Suprapubic skin (tissue), 4 donors: Measurements from ENCODE around the gene NSMCE3. TPM values are rescaled to one million over a fixed set of nuclear protein-coding genes. Genes with fewer than 3 reads are reported as not detected.
"Not testable (repeated sequence)": the region's sequence is repeated elsewhere in the genome, so short reads cannot be mapped to it uniquely, and the experiment has no call there.

Source experiments
- DNase-seq, 2 donors: peaks; one replicate each; pipeline ENCODE4 v3.0.0-alpha.2; 2019; ENCODE audit warnings: low spot score in 2 of 2
- H3K27ac ChIP-seq: fragments of 200-600 bp; sonication (generic); one replicate; pipeline ENCODE4 v1.5.1; 2019
- H3K27me3 ChIP-seq: fragments of 200-600 bp; sonication (generic); one replicate; pipeline ENCODE4 v1.5.1; 2019
- H3K36me3 ChIP-seq: fragments of 200-600 bp; sonication (generic); one replicate; pipeline ENCODE4 v1.5.1; 2019
- H3K4me1 ChIP-seq: fragments of 200-600 bp; sonication (generic); one replicate; pipeline ENCODE4 v1.5.1; 2019
- H3K4me3 ChIP-seq: fragments of 200-600 bp; sonication (generic); one replicate; pipeline ENCODE4 v1.5.1; 2019; ENCODE audit warnings: mild to moderate bottlenecking
- H3K9me3 ChIP-seq: fragments of 200-600 bp; sonication (generic); one replicate; pipeline ENCODE4 v1.5.1; 2019
- EP300 ChIP-seq: sonication (generic); formaldehyde crosslinking; IDR thresholded peaks from one replicate; pipeline ENCODE4 v1.6.1; 2017; ENCODE audit warnings: antibody characterized with exemption
- POLR2A ChIP-seq, 2 donors: fragments of 450-650 bp; IDR thresholded peaks; one replicate each; pipeline ENCODE4 v1.6.1; 2017; ENCODE audit warnings: antibody characterized with exemption in 2 of 2, mild to moderate bottlenecking in 2 of 2, moderate library complexity in 2 of 2
- POLR2AphosphoS5 ChIP-seq, 3 donors: sonication (generic); formaldehyde crosslinking; IDR thresholded peaks; one replicate each; pipeline ENCODE4 v1.6.1; 2017; ENCODE audit warnings: antibody characterized with exemption in 3 of 3
- WGBS: methylation state at CpG from one replicate; pipeline ENCODE4 v1.1.5; 2018; 5-methylcytosine and 5-hydroxymethylcytosine counted together
- total RNA-seq, 4 donors: library from RNA; depleted of rRNA; stranded (reverse); fragments of >200 nt; gene quantifications; one replicate each; pipeline ENCODE4 v1.1.0, GENCODE V29; 2016
- TF ChIP-seq, protein P1 (sequence below), 2 donors: fragments of 200-600 bp in 1 of 2; fragments of 450-650 bp in 1 of 2; sonication (generic) in 1 of 2; IDR thresholded peaks; one replicate each; pipeline ENCODE4 v1.5.1; 2016 to 2019; ENCODE audit warnings: antibody characterized with exemption in 2 of 2, mild to moderate bottlenecking in 1 of 2, moderate library complexity in 1 of 2

Gene NSMCE3
- total RNA-seq, 4 donors from 2014 or later = 4.5 to 7.9 (median 6.1) TPM

DNA sequence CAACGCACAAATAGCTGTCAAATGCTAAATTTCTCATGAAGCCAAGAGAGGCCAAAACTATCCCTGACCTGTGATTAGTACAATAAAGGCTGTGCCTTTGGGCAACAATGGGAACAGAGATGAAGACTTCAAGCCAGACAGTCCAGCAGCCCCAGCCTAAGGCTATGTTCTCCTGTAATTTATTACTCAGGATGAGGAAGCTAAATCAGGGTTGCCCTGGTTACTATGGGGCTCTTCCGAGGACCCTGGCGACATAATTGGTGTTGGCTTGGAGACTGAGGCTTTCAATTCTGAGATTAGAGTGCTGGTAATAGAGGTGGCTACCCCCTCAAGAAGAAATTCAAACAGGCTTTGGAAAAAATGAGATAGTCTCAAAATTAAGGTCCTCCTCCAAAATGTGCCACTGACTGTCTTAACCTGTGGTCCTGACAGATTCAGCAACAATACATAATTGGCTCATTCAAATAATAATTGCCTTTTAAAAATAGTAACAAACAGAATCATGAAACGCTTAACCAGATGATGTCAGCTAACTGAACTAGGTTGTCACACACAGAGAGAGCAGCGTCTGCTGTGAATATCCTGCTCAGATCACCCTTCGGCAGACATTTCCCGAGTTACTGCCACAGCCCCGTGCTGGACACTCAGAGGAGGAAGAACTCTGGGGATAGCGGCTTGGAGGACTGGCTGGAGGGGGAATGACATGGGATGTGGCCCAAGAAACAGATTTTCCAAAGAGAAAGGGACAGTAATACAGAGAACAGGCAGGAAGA, 43.0 kb downstream of the NSMCE3 start:
- Histone ChIP-seq H3K9me3 (no peaks in the 10 kb centered on the region), H3K27me3 (peaks cover 10% of the 10 kb centered on the region), H3K4me3 (no peak overlapping the region), H3K36me3 (no peaks in the 10 kb centered on the region), H3K4me1 (no peaks in the 10 kb centered on the region), H3K27ac (no peak overlapping the region)
- 43% methylated on average over 9 of the region's 9 CpGs for WGBS
- TF ChIP-seq, protein P1, sequence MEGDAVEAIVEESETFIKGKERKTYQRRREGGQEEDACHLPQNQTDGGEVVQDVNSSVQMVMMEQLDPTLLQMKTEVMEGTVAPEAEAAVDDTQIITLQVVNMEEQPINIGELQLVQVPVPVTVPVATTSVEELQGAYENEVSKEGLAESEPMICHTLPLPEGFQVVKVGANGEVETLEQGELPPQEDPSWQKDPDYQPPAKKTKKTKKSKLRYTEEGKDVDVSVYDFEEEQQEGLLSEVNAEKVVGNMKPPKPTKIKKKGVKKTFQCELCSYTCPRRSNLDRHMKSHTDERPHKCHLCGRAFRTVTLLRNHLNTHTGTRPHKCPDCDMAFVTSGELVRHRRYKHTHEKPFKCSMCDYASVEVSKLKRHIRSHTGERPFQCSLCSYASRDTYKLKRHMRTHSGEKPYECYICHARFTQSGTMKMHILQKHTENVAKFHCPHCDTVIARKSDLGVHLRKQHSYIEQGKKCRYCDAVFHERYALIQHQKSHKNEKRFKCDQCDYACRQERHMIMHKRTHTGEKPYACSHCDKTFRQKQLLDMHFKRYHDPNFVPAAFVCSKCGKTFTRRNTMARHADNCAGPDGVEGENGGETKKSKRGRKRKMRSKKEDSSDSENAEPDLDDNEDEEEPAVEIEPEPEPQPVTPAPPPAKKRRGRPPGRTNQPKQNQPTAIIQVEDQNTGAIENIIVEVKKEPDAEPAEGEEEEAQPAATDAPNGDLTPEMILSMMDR (IDR thresholded peaks at IDR 0.05) = no peak
- TF ChIP-seq POLR2A (IDR thresholded peaks at IDR 0.05) (no peak), EP300 (no peak), POLR2AphosphoS5 (IDR thresholded peaks at IDR 0.05) (no peak)
- DNase-seq = no peak

DNA sequence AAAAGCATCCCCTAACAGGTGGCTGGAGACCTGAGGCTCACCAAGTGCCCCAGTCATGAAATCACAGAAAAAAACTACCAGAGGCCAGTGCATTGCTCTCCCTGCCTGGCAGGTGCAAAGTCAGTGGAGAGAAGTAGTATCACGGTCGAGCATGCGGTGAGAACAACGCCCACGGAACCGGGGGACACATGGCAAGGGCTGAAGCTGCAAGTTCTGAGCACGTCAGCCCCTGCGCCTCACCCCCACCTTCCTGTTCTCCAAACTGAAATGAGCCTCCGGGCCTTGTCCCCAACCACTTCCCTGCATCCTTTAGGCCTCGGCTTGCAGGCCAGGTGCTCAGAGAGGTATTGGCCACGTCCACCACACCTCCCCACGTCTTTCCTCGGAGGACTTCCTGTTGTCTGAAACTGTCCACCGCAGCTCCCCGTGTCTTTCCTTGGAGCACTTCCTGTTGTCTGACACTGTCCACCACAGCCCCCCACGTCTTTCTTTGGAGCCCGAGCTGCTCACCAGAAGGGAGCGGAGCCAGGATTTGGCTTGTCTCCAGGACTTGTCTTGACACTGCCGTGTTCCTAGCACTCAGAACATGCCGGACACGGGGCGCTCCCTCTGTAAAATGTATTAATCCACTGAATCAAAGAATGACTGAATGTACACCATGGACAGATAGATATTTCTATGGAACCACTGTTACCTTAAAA, 43.9 kb downstream of the NSMCE3 start:
- no peak for DNase-seq
- TF ChIP-seq EP300 (no peak), POLR2AphosphoS5 (IDR thresholded peaks at IDR 0.05) (no peak), POLR2A (IDR thresholded peaks at IDR 0.05) (no peak)
- TF ChIP-seq, protein P1 (IDR thresholded peaks at IDR 0.05) = no peak
- Histone ChIP-seq H3K4me3 (no peak overlapping the region), H3K9me3 (no peaks in the 10 kb centered on the region), H3K27me3 (peaks cover 10% of the 10 kb centered on the region), H3K4me1 (no peaks in the 10 kb centered on the region), H3K27ac (no peak overlapping the region), H3K36me3 (no peaks in the 10 kb centered on the region)
- WGBS = 65% methylated on average over 22 of the region's 22 CpGs

DNA sequence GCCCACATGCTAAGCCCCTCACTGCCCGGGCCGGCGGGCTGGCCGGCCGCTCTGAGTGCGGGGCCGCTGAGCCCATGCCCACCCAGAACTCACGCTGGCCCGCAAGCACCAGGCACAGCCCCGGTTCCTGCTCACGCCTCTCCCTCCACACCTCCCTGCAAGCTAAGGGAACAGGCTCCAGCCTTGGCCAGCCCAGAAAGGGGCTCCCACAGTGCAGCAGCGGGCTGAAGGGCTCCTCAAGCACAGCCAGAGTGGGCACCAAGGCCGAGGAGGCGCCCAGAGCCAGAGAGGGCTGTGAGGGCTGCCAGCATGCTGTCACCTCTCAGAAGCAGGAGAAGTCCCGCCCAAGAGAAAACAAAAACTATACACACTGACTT, 44.6 kb downstream of the NSMCE3 start:
- H3K27ac ChIP-seq, H3K4me3 ChIP-seq, H3K27me3 ChIP-seq, H3K9me3 ChIP-seq, H3K4me1 ChIP-seq, H3K36me3 ChIP-seq, DNase-seq: not testable (repeated sequence)
- 92% methylated on average over 5 of the region's 15 CpGs for WGBS

DNA sequence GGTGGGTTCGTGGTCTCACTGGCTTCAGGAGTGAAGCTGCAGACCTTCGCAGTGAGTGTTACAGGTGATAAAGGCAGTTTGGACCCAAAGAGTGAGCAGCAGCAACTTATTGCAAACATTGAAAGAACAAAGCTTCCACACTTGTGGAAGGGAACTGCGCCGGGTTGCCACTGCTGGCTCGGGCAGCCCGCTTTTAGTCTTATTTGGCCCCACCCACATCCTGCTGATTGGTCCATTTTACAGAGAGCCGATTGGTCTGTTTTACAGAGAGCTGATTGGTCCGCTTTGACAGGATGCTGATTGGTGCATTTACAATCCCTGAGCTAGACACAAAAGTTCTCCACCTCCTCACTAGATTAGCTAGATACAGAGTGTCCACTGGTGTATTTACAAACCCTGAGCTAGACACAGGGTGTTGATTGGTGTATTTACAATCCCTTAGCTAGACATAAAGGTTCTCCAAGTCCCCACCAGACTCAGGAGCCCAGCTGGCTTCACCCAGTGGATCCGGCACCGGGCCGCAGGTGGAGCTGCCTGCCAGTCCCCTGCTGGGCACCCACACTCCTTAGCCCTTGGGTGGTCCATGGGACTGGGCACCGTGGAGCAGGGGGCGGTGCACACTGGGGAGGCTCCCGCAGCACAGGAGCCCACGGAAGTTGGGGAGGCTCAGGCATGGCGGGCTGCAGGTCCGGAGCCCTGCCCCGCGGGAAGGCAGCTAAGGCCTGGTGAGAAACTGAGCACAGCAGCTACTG, 45.2 kb downstream of the NSMCE3 start:
- not testable (repeated sequence) for H3K36me3 ChIP-seq, H3K4me3 ChIP-seq, H3K9me3 ChIP-seq, H3K27ac ChIP-seq, H3K4me1 ChIP-seq, H3K27me3 ChIP-seq, DNase-seq
- WGBS = 76% methylated on average over 13 of the region's 19 CpGs

DNA sequence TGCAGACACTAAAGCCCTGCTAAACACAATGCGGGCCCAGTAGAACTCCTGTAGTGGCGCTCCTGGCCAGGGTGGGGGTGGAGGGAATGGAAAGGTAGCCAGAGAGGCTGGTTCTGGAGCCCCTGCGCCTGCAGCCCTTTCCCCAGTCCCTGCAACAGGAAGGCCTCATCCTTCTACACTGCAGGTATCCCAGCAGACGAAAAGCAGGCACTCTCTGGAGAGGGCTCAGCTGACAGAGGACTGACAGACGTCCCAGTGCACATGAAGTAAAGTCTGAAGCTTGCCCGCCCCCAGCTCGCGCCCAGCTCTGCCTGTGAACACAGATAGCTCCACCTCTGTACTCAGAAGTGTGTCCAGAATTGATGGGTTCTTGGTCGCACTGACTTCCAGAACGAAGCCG, 46.0 kb downstream of the NSMCE3 start:
- H3K27me3 ChIP-seq = peaks cover 10% of the 10 kb centered on the region
- no peaks in the 10 kb centered on the region for H3K4me1 ChIP-seq
- DNase-seq = no peak
- H3K36me3 ChIP-seq = no peaks in the 10 kb centered on the region
- TF ChIP-seq POLR2AphosphoS5 (IDR thresholded peaks at IDR 0.05) (no peak), EP300 (no peak), POLR2A (IDR thresholded peaks at IDR 0.05) (no peak)
- TF ChIP-seq, protein P1 (IDR thresholded peaks at IDR 0.05) = no peak
- no peak overlapping the region for H3K27ac ChIP-seq
- 94% methylated on average over 7 of the region's 11 CpGs for WGBS
- H3K9me3 ChIP-seq = no peaks in the 10 kb centered on the region
- H3K4me3 ChIP-seq = no peak overlapping the region
